ENCODE measurements around the gene TGM5. TPM values are rescaled to one million over a fixed set of nuclear protein-coding genes. Genes with fewer than 3 reads are reported as not detected.

The TGM5 gene
- total and polyA plus RNA-seq, 7 donors: 0.03 to 0.78 (median 0.06) TPM; not detected in 4

DNA sequence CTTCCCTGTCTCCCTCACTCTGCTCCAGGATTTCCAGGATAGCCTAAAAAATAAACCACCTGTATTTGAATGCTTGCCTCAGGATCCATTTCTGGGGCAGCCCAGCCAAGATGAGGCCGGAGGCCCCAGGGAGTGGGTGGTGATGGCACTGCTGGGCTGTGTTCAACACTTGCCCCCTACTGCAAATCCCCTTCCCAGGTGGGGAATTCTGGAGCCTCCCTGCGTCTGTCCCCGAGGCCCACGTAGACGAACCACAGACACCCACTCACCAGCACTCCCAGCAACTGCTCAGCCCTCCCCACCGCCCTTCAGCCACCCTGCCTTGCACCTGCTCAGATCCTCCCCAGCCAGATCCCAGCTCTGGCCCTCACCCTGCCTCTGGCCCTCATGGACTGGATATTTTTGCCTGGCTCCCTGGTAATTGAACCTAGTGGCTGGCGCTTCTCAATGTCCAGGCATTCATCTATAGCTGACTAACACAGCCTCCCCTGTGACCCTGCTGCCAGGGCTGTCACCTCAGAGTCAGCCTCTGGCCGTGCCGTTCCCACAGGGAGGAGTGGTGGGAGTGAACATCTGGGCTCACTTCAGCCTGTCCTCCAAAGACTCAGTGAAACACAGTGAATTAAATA, 28.8 kb downstream of the TGM5 start:
- peak overlapping the region; percentile 80 for H3K27ac ChIP-seq
- intact Hi-C loops (cut with DNase I): loop anchor here in 1 of 2 donors (1.0 kb wide), 1 partner anchor 36 kb away; no protein-coding TSS in a partner anchor
- no peaks in the 10 kb centered on the region for H3K36me3 ChIP-seq (ENCODE audit: insufficient read depth in 1 of 2, low read depth in 1 of 2)
- no peaks in the 10 kb centered on the region for H3K27me3 ChIP-seq (ENCODE audit: insufficient read depth in 3 of 3, low read length in 2 of 3)
- no peak overlapping the region for H3K4me3 ChIP-seq
- DNase-seq (peak; percentile 28 to 79), ATAC-seq (peak; percentile 85 to 98 (median 92))
- TF ChIP-seq, protein P1, sequence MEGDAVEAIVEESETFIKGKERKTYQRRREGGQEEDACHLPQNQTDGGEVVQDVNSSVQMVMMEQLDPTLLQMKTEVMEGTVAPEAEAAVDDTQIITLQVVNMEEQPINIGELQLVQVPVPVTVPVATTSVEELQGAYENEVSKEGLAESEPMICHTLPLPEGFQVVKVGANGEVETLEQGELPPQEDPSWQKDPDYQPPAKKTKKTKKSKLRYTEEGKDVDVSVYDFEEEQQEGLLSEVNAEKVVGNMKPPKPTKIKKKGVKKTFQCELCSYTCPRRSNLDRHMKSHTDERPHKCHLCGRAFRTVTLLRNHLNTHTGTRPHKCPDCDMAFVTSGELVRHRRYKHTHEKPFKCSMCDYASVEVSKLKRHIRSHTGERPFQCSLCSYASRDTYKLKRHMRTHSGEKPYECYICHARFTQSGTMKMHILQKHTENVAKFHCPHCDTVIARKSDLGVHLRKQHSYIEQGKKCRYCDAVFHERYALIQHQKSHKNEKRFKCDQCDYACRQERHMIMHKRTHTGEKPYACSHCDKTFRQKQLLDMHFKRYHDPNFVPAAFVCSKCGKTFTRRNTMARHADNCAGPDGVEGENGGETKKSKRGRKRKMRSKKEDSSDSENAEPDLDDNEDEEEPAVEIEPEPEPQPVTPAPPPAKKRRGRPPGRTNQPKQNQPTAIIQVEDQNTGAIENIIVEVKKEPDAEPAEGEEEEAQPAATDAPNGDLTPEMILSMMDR (IDR thresholded peaks at IDR 0.05): no peak
- WGBS, 3 donors: 17 to 38% (median 32%) methylated on average over 9 of the region's 9 CpGs
- peaks cover 9% of the 10 kb centered on the region for H3K4me1 ChIP-seq
- H3K9me3 ChIP-seq: no peaks in the 10 kb centered on the region

DNA sequence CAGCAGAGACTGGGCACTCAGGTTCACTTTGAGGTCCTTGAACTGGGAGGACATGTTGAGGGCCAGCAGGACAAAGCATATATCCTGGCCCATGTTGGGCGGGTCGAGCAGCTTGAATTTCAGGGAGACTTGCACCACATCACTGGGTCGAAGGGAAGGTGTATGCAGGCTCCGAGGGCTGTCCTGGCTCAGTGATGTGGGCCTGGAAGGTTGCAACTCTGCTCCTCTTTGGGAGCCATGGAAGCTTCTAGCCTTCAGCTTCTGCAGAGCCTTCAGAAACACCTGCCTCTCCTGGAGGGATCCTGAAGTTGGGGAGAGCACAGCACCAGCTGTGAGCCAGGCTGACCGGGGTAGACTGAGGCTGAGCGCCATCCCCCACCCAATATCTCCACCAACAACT, 31.2 kb downstream of the TGM5 start:
- Histone ChIP-seq H3K36me3 (ENCODE audit: insufficient read depth in 1 of 2, low read depth in 1 of 2) (no peaks in the 10 kb centered on the region), H3K27ac (no peak overlapping the region), H3K27me3 (ENCODE audit: insufficient read depth in 3 of 3, low read length in 2 of 3) (no peaks in the 10 kb centered on the region), H3K4me3 (no peak overlapping the region), H3K4me1 (peaks cover 16% of the 10 kb centered on the region), H3K9me3 (no peaks in the 10 kb centered on the region)
- 92 to 97% (median 95%) methylated on average over 6 of the region's 6 CpGs for WGBS, 3 donors
- intact Hi-C loops (cut with DNase I): no loop called here
- no peak for ATAC-seq
- DNase-seq: no peak
- TF ChIP-seq, protein P1 (IDR thresholded peaks at IDR 0.05): no peak

DNA sequence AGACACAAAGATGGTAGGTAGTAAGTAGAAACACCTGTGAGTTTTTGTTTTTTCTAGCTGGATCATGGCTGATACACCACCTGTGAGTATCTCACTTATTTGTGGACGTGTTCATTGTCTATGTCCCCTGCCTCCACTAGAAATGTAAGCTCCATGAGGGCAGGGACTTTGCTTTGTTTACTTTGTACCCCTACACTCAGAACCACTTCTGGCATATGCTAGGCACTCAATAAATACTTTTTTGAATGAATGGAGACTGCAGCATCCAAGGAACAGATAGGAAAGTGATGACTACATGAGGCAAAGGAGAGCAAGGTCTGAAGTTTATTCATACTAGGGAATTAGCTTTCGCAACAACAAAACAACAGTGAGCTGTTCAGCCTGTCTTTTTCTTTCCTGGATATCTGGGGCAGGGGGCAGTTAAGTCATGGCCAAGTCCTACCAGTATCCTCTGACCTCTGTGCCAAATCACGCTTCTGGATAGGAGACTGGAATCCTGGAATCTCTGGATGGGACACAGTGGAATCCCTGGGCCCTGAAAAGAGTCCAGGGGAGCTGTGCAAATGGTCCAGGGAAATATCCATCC, 34.3 kb downstream of the TGM5 start:
- TF ChIP-seq, protein P1 (IDR thresholded peaks at IDR 0.05): no peak

DNA sequence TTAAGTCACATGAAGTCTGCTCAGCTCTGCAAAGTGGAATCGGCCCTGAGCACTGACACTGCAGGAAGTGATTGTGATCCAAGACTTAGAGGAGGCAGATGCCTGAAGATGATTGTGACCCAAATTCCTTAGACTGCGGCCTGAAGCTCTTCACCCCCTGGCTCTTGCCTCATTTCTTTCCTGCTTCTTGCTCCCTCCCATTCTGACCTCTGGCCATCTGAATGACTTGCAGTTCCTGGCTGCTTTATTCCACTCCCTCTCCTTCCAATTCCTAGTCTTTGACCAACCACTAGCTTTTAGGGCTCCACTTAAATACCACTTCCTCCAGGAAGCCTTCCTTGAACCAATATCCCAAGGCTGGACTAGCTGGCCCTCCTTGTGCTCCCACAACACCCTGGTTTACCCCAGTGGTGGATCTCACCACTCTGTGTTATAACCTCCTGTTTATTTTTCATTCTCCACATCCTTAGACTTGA, 36.0 kb downstream of the TGM5 start:
- Histone ChIP-seq H3K4me3 (no peak overlapping the region), H3K36me3 (ENCODE audit: insufficient read depth in 1 of 2, low read depth in 1 of 2) (no peaks in the 10 kb centered on the region), H3K4me1 (peaks cover 12% of the 10 kb centered on the region), H3K9me3 (no peaks in the 10 kb centered on the region), H3K27ac (peak overlapping the region; percentile 38), H3K27me3 (ENCODE audit: insufficient read depth in 3 of 3, low read length in 2 of 3) (no peaks in the 10 kb centered on the region)
- TF ChIP-seq, protein P1 (IDR thresholded peaks at IDR 0.05): no peak
- DNase-seq (peak in 1 of 2 donors; percentile 23), ATAC-seq (peak; percentile 57 to 78 (median 73))
- intact Hi-C loops (cut with DNase I): no loop called here
- 13 to 52% (median 21%) methylated on average over 2 of the region's 2 CpGs for WGBS, 3 donors

More for the DNA sequence above, 34.3 kb downstream of the TGM5 start:
- no peaks in the 10 kb centered on the region for H3K36me3 ChIP-seq (ENCODE audit: insufficient read depth in 1 of 2, low read depth in 1 of 2)
- no peak for ATAC-seq
- no peak overlapping the region for H3K4me3 ChIP-seq
- DNase-seq: no peak
- 86 to 93% (median 92%) methylated on average over 3 of the region's 3 CpGs for WGBS, 3 donors
- no peak overlapping the region for H3K27ac ChIP-seq
- H3K27me3 ChIP-seq (ENCODE audit: insufficient read depth in 3 of 3, low read length in 2 of 3): no peaks in the 10 kb centered on the region
- peaks cover 12% of the 10 kb centered on the region for H3K4me1 ChIP-seq
- H3K9me3 ChIP-seq: no peaks in the 10 kb centered on the region
- intact Hi-C loops (cut with DNase I): no loop called here
